Hepatocyte (in vitro differentiated cells): Measurements from ENCODE around the gene TRIOBP. TPM values are rescaled to one million over a fixed set of nuclear protein-coding genes. Genes with fewer than 3 reads are reported as not detected.
A peak's percentile ranks its signal among the peaks of the same experiment; 100 is the strongest.

ENCODE experiments used
- DNase-seq: peaks from one replicate; pipeline ENCODE4 v3.0.0-alpha.2; 2016; ENCODE audit warnings: low spot score
- H2AFZ ChIP-seq: fragments of 200-600 bp; sonication (generic); 2 replicates; pipeline ENCODE4 v1.6.0; 2016; ENCODE audit warnings: antibody characterized with exemption, mild to moderate bottlenecking
- H3K27ac ChIP-seq: fragments of 200-600 bp; sonication (generic); 2 replicates; pipeline ENCODE4 v1.5.1; 2016; ENCODE audit warnings: mild to moderate bottlenecking
- H3K27me3 ChIP-seq: fragments of 200-600 bp; sonication (generic); 2 replicates; pipeline ENCODE4 v1.6.1; 2016
- H3K36me3 ChIP-seq: fragments of 200-600 bp; sonication (generic); replicated peaks from 2 replicates; pipeline ENCODE4 v1.5.1; 2016; ENCODE audit warnings: low read depth; ENCODE audit not compliant: insufficient read depth
- H3K4me1 ChIP-seq: fragments of 200-600 bp; sonication (generic); 2 replicates; pipeline ENCODE4 v1.5.1; 2016; ENCODE audit warnings: mild to moderate bottlenecking, moderate library complexity; ENCODE audit not compliant: insufficient read depth
- H3K4me2 ChIP-seq: fragments of 200-600 bp; sonication (generic); 2 replicates; pipeline ENCODE4 v1.6.0; 2016
- H3K4me3 ChIP-seq: fragments of 200-600 bp; sonication (generic); 2 replicates; pipeline ENCODE4 v1.5.1; 2016; ENCODE audit warnings: mild to moderate bottlenecking
- H3K79me2 ChIP-seq: fragments of 200-600 bp; sonication (generic); 2 replicates; pipeline ENCODE4 v1.6.0; 2017; ENCODE audit warnings: mild to moderate bottlenecking
- H3K9me2 ChIP-seq: fragments of 200-600 bp; sonication (generic); replicated peaks from 2 replicates; pipeline ENCODE4 v1.6.0; 2017; ENCODE audit warnings: mild to moderate bottlenecking; ENCODE audit not compliant: insufficient read depth
- H3K9me3 ChIP-seq: fragments of 200-600 bp; sonication (generic); 2 replicates; pipeline ENCODE4 v1.5.1; 2016; ENCODE audit warnings: low read depth, mild to moderate bottlenecking
- H4K20me1 ChIP-seq: fragments of 200-600 bp; sonication (generic); 2 replicates; pipeline ENCODE4 v1.6.0; 2016; ENCODE audit warnings: mild to moderate bottlenecking; ENCODE audit not compliant: insufficient read depth, poor library complexity, severe bottlenecking
- EZH2 ChIP-seq: fragments of 200-600 bp; sonication (generic); IDR thresholded peaks from 2 replicates; pipeline ENCODE4 v1.6.1; 2016; ENCODE audit warnings: antibody characterized with exemption, mild to moderate bottlenecking, borderline replicate concordance
- EZH2phosphoT487 ChIP-seq: fragments of 200-600 bp; sonication (generic); IDR thresholded peaks from one replicate; pipeline ENCODE4 v1.6.1; 2018; ENCODE audit warnings: antibody characterized with exemption, mild to moderate bottlenecking, low read depth, moderate library complexity; ENCODE audit not compliant: unreplicated experiment, severe bottlenecking
- WGBS: methylation state at CpG from one replicate; pipeline ENCODE4 v1.1.6; 2016; ENCODE audit warnings: low lambda C conversion rate; ENCODE audit errors: missing lambda C conversion rate; 5-methylcytosine and 5-hydroxymethylcytosine counted together
- polyA plus RNA-seq: library from polyadenylated mRNA; unstranded; fragments of >200 nt; fragmentation: Nextera tagmentation; extraction: Ambion mirVana; gene quantifications from 2 replicates; pipeline ENCODE4 v1.2.1, GENCODE V29; 2016
- total RNA-seq: library from RNA; depleted of rRNA; stranded (reverse); fragments of >200 nt; gene quantifications from 2 replicates; pipeline ENCODE4 v1.2.3, GENCODE V29; 2014
- TF ChIP-seq, protein P1 (sequence below): fragments of 200-600 bp; sonication (generic); IDR thresholded peaks from 2 replicates; pipeline ENCODE4 v1.5.1; 2016; ENCODE audit warnings: antibody characterized with exemption, mild to moderate bottlenecking; ENCODE audit not compliant: poor library complexity

Gene TRIOBP
- total and polyA plus RNA-seq, 2 experiments from 2014 or later = 57.2 to 96.1 TPM

- H2AFZ ChIP-seq = peak within 1 kb of the TSS; percentile 1
- peak within 1 kb of the TSS; percentile 78 for H3K27ac ChIP-seq
- peak within 1 kb of the TSS; percentile 96 for H3K4me2 ChIP-seq
- no peaks in the 10 kb centered on the region for H3K27me3 ChIP-seq
- peaks cover 6% of the 10 kb centered on the region for H4K20me1 ChIP-seq
- no peaks in the 10 kb centered on the region for H3K36me3 ChIP-seq
- H3K4me1 ChIP-seq = peaks cover 30% of the 10 kb centered on the region
- DNase-seq = peak; percentile 99
- H3K9me2 ChIP-seq = no peaks in the 10 kb centered on the region
- H3K9me3 ChIP-seq = no peaks in the 10 kb centered on the region
- H3K79me2 ChIP-seq = peaks cover 41% of the 10 kb centered on the region
- under 1% methylated on average over 72 of the region's 101 CpGs for WGBS
- H3K4me3 ChIP-seq = peak within 1 kb of the TSS; percentile 72
- no peak for TF ChIP-seq EZH2
- TF ChIP-seq EZH2phosphoT487 = no peak
- TF ChIP-seq, protein P1, sequence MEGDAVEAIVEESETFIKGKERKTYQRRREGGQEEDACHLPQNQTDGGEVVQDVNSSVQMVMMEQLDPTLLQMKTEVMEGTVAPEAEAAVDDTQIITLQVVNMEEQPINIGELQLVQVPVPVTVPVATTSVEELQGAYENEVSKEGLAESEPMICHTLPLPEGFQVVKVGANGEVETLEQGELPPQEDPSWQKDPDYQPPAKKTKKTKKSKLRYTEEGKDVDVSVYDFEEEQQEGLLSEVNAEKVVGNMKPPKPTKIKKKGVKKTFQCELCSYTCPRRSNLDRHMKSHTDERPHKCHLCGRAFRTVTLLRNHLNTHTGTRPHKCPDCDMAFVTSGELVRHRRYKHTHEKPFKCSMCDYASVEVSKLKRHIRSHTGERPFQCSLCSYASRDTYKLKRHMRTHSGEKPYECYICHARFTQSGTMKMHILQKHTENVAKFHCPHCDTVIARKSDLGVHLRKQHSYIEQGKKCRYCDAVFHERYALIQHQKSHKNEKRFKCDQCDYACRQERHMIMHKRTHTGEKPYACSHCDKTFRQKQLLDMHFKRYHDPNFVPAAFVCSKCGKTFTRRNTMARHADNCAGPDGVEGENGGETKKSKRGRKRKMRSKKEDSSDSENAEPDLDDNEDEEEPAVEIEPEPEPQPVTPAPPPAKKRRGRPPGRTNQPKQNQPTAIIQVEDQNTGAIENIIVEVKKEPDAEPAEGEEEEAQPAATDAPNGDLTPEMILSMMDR = no peak
Measured at GRCh38 chr22:37658133-37659065, 38.4 kb upstream of the TRIOBP start, which contains the start of gene PDXP. TSS of gene PDXP (plus strand) at chr22:37658723. CDS start at chr22:37658783, 60 bp downstream.

GRCh38 chr22:37659066-37659896 is 37.6 kb upstream of the TRIOBP start:
- Histone ChIP-seq H2AFZ (no peak overlapping the region), H3K27ac (peak overlapping the region; percentile 78)
- peak; percentile 77 for DNase-seq

GRCh38 chr22:37659897-37660708 is 36.7 kb upstream of the TRIOBP start:
- Histone ChIP-seq H3K27me3 (no peaks in the 10 kb centered on the region), H3K27ac (peak overlapping the region; percentile 82), H3K4me3 (no peak overlapping the region), H3K9me2 (no peaks in the 10 kb centered on the region), H4K20me1 (peaks cover 6% of the 10 kb centered on the region), H3K36me3 (no peaks in the 10 kb centered on the region), H3K4me1 (peaks cover 28% of the 10 kb centered on the region), H3K4me2 (peak overlapping the region; percentile 96), H2AFZ (no peak overlapping the region), H3K79me2 (peaks cover 58% of the 10 kb centered on the region), H3K9me3 (no peaks in the 10 kb centered on the region)
- TF ChIP-seq EZH2 (no peak), EZH2phosphoT487 (no peak)
- TF ChIP-seq, protein P1 = no peak
- no peak for DNase-seq
- WGBS = 84% methylated on average over 14 of the region's 14 CpGs

More at GRCh38 chr22:37659066-37659896, 37.6 kb upstream of the TRIOBP start:
- Histone ChIP-seq H3K36me3 (no peaks in the 10 kb centered on the region), H3K79me2 (peaks cover 49% of the 10 kb centered on the region), H4K20me1 (peaks cover 6% of the 10 kb centered on the region), H3K4me1 (peaks cover 30% of the 10 kb centered on the region), H3K4me3 (peak overlapping the region; percentile 72), H3K27me3 (no peaks in the 10 kb centered on the region), H3K9me3 (no peaks in the 10 kb centered on the region), H3K4me2 (peak overlapping the region; percentile 96), H3K9me2 (no peaks in the 10 kb centered on the region)
- WGBS = 5% methylated on average over 66 of the region's 68 CpGs
- TF ChIP-seq EZH2phosphoT487 (no peak), EZH2 (no peak)
- TF ChIP-seq, protein P1 = no peak
